CD4-positive, alpha-beta T cell treated with Interleukin-21 for 1 hour (primary cell): ENCODE measurements around the gene ZNF511.
"Not testable (repeated sequence)": the region's sequence is repeated elsewhere in the genome, so short reads cannot be mapped to it uniquely, and the experiment has no call there.

Source experiments
- DNase-seq: peaks from one replicate; pipeline ENCODE4 v3.0.0-alpha.2; 2020

ZNF511 gene

GRCh38 chr10:133308421-133309099 lies at the start of gene ZNF511, which contains the start of gene TUBGCP2:
ZNF511 (plus strand) TSS chr10:133308914; CDS start chr10:133308944, 30 bp downstream.
TUBGCP2 (minus strand) TSS chr10:133308872; CDS start chr10:133302941, 5,931 bp downstream.
- peak; percentile 93 for DNase-seq

- DNase-seq = no peak
Measured at GRCh38 chr10:133259602-133259989, 49.1 kb upstream of the ZNF511 start.

- DNase-seq = peak; percentile 74
Measured at GRCh38 chr10:133260895-133261725, 47.6 kb upstream of the ZNF511 start.

GRCh38 chr10:133261726-133262325 lies 46.9 kb upstream of the ZNF511 start:
- peak; percentile 91 for DNase-seq

GRCh38 chr10:133262696-133263095 lies 46.0 kb upstream of the ZNF511 start:
- no peak for DNase-seq

GRCh38 chr10:133263674-133264073 lies 45.0 kb upstream of the ZNF511 start:
- DNase-seq = no peak

GRCh38 chr10:133264461-133264860 lies 44.3 kb upstream of the ZNF511 start:
- peak; percentile 61 for DNase-seq

GRCh38 chr10:133265052-133265451 lies 43.7 kb upstream of the ZNF511 start:
- not testable (repeated sequence) for DNase-seq

- DNase-seq = no peak
Measured at GRCh38 chr10:133266056-133266795, 42.5 kb upstream of the ZNF511 start.

- DNase-seq = no peak
Measured at GRCh38 chr10:133267293-133267692, 41.4 kb upstream of the ZNF511 start.

- DNase-seq = no peak
Measured at GRCh38 chr10:133267829-133268228, 40.9 kb upstream of the ZNF511 start.

GRCh38 chr10:133268532-133268931 lies 40.2 kb upstream of the ZNF511 start:
- DNase-seq = no peak

- no peak for DNase-seq
Measured at GRCh38 chr10:133269367-133269766, 39.3 kb upstream of the ZNF511 start.

GRCh38 chr10:133270204-133270603 lies 38.5 kb upstream of the ZNF511 start:
- no peak for DNase-seq

- DNase-seq = no peak
Measured at GRCh38 chr10:133270773-133271297, 37.9 kb upstream of the ZNF511 start.

- no peak for DNase-seq
Measured at GRCh38 chr10:133271521-133272300, 37.0 kb upstream of the ZNF511 start.

GRCh38 chr10:133272301-133272963 lies 36.3 kb upstream of the ZNF511 start:
- no peak for DNase-seq

GRCh38 chr10:133272964-133273420 lies 35.7 kb upstream of the ZNF511 start:
- DNase-seq = no peak

GRCh38 chr10:133273534-133274143 lies 35.1 kb upstream of the ZNF511 start:
- no peak for DNase-seq
